ENCODE data around the gene TPD52L1.

The TPD52L1 gene

DNA sequence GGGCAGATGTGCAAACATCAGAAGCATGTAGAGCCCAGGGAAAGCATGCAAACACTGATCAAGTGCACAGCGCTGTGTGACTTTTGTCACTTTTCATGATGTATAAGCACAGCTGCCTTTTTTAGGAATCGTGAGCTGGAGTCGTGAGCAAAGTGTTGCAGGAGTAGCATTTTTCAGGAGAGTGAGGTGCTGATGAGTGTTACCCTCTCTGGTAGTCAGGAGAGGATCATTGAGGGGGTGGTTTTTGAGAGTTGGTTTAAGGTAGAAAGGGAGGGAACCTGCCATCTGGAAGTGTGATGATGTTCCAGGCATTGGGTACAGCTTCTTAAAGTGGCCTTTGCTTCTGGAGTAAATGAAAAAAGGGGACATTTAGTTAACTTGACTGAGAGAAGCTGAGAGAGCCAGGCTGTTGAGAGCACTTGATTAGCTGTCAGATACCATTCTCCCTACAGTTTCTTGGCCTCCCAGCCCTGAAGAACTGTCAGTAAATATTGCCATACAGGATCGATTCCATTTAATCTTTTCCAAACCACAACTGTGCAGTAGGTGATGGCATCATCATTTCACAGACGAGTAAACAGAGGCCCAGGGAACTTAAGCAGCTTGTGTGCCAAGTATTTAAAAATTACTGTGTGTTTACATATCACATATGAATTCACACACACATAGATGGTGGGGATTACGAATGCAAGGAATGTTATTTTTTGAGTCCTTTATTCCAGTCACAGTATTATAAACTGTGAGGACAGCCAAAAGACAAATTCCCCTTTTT is 28.9 kb downstream of the TPD52L1 start:
- no peak for DNase-seq (ENCODE audit: low spot score)

GRCh38 chr6:125183391-125183790 is 29.8 kb downstream of the TPD52L1 start:
- DNase-seq (ENCODE audit: low spot score): no peak

GRCh38 chr6:125188037-125188436 is 34.5 kb downstream of the TPD52L1 start:
- DNase-seq (ENCODE audit: low spot score): no peak

- no peak for DNase-seq (ENCODE audit: low spot score)
These were observed 35.1 kb downstream of the TPD52L1 start for GRCh38 chr6:125188594-125189203.

GRCh38 chr6:125189494-125189893 is 35.9 kb downstream of the TPD52L1 start:
- DNase-seq (ENCODE audit: low spot score): no peak

GRCh38 chr6:125190667-125191066 is 37.1 kb downstream of the TPD52L1 start:
- DNase-seq (ENCODE audit: low spot score): no peak

- DNase-seq (ENCODE audit: low spot score): peak; percentile 68
These were observed 38.5 kb downstream of the TPD52L1 start for GRCh38 chr6:125191916-125192609.

DNA sequence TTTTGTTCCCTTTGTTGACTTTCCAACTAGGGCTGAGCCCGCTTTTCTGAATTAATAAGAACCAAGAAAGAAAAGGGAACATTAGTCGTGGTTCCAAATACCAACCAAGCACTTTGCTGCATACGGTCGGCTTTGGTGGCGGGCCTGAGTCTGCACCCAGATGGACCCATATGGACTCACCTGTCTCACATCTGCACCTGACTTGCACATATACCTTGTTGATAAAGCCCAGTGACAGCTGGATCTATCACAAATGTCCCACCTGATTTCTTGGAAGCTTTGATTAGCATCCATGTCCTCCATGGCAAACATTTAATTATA is 39.0 kb downstream of the TPD52L1 start:
- no peak for DNase-seq (ENCODE audit: low spot score)

GRCh38 chr6:125193208-125193607 is 39.6 kb downstream of the TPD52L1 start:
- no peak for DNase-seq (ENCODE audit: low spot score)

DNA sequence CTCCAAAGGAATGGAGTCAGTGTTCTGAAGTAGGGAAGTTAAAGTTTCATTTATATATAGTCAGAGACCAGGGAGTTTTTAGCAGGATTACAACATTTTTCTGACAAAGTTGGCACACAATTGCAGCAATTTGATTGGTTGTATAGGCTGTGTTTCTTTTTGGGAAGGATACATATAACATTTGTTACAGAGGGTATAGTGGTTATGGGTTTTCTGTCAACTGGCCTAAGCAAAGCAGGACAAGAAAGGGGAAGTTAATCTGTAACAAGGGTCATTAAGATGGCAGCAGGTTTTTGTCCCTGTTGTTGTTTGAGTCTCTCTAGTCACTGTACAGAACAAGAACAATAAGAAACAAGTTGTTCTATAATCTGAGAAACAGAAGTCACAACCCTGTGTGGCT is 41.4 kb downstream of the TPD52L1 start:
- no peak for DNase-seq (ENCODE audit: low spot score)

- no peak for DNase-seq (ENCODE audit: low spot score)
These were observed 42.0 kb downstream of the TPD52L1 start for GRCh38 chr6:125195526-125195925.

DNA sequence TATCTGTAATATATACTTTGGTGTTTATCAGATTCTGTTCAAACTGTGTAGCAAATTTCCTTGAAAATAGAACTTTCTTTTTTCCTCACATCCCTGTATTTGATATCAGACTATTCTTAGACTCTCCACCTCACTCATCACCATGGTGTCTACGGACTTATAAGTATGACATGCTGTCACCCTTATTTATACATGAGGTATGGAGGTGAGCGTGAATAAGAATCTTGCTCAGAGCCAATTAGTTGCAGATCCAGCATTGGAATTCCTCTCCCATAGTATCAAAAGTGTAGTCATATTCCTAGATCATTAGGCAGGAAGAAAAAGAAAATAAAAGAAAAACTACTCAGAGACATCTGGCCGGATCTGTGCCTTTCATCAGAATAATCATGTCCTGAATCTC is 43.0 kb downstream of the TPD52L1 start:
- DNase-seq (ENCODE audit: low spot score): no peak

GRCh38 chr6:125197795-125198269 is 44.3 kb downstream of the TPD52L1 start:
- DNase-seq (ENCODE audit: low spot score): no peak

DNA sequence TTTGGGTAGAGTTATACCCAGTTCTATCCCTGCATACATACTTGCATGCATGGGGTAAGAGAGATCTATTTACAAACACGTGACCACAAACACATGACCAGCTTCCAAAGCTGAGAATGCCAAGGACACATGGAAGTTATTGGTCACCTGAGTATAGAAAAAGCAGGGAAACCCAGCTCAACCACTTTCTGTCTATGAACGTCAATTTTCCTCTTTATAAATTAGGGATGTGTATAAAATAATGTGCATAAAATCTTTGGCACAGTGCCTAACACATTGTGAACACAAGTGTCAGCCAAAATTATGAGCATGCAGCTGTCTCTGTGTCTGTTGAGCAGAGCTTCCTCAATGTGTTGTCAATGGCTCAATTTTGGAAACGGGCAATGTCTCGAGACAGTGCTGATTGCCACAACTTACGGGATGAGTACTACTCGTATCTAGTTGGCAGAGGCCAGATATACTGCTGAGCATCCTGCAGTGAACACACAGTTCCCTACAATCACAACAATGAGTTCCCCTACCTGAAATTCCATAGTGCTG is 44.9 kb downstream of the TPD52L1 start:
- no peak for DNase-seq (ENCODE audit: low spot score)

DNA sequence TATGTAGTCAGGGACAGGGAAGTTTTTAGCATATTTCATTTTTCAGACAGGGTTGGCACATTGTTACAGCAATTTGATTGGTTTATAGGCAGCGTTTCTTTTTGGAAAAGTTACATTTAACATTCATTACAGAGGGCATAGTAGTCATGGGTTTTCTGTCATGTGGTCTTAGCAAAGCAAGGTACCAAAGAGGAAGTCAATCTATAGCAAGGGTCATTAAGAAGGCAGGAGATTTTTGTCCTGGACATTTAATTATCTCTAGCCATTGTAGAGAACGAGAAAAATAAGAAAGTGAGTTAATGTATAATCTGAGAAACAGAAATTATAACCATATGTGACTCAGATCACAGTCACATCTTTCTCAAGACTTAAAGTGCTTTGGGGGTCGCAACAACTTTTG is 47.4 kb downstream of the TPD52L1 start:
- no peak for DNase-seq (ENCODE audit: low spot score)

DNA sequence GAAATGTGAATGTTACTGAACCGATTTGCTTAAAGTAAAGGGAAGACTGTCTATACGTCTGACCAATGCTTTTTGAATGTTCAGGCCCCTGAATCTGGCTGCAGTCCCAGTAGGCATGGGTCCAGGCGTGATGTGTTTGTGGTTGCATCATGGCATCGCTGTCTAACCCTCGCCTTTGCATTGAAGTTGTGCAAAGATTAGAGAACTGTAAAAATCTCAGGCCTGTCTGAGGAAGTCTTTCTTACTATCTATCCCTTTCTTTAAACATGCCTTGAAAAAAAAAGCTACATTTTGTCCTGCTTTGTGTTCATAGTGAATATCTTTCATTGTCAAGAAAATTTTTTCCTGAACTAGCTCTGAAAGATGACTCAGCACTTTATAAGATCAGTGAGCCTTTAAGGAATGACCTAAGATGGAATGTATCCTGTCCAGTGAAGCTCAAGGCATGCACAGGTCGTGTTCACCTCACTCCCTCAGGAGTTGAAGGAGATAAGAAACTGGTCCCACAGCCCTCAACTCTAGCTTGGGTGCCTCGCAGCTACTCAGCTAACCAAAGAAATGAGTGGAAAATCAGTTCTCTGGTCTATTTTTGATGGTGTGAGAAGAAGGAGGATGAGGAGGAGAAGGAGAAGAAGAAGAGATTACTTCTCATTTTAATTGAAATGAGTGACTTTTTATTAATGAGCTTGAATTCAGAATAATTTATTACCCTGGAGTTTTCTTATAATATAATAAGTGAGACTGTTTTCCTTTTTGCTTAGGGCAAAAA is 48.6 kb downstream of the TPD52L1 start:
- no peak for DNase-seq (ENCODE audit: low spot score)

DNA sequence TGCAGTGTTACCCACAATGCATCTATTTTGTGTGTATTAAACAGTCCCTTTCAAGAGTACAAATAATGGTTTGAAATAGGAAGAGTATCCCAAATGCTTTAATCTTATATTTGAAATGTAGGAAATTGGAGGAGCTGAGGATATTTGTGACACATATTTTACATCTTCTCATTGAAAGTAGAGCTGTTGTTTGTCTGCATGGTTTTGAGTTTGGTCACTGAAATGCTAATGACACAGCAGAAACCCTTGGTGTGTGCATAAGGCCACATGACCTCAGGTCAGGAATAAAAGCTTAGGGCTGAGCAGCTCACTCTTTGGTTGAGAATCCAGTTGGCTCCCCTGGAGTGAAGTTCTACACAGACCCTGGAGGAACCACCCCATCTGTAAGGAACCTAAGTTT is 49.8 kb downstream of the TPD52L1 start:
- no peak for DNase-seq (ENCODE audit: low spot score)

DNA sequence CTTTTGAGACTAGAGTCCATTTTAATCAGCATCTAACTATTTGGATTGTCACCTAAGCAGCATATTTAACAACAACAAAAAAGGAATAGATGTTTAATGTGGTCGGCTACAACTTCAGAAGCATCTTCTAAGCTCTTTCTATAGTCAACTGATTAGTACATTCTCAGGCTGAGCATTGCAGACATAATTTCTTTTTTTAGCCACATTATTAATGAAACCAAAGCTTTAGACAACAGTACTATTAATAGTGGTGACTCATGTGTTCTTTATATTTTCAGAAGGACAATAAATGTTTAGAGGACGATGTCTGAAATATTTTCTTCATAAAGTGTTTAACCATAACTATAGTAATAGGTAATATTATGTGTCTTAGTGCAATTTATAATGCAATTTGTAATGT is 52.4 kb downstream of the TPD52L1 start:
- DNase-seq (ENCODE audit: low spot score): no peak

DNA sequence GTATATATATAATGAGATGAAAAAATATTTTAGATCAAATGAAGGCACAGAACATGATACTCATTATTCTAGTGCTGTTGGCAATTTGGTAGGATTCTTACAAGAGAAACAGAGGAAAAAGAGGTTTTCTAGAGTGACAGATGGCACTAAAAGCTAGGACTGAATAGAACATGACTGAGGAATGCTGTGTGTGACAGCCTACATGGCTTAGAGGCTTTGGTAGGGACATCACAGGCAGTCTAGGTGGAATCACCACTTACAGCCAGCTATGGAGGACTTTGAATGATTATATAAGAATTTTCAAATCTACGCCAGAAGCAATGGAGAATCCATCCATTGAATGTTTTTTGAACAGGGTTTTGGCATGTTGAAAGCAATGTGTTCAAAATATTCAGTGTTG is 52.8 kb downstream of the TPD52L1 start:
- DNase-seq (ENCODE audit: low spot score): no peak

- DNase-seq (ENCODE audit: low spot score): no peak
These were observed 54.4 kb downstream of the TPD52L1 start for GRCh38 chr6:125207956-125208355.

DNA sequence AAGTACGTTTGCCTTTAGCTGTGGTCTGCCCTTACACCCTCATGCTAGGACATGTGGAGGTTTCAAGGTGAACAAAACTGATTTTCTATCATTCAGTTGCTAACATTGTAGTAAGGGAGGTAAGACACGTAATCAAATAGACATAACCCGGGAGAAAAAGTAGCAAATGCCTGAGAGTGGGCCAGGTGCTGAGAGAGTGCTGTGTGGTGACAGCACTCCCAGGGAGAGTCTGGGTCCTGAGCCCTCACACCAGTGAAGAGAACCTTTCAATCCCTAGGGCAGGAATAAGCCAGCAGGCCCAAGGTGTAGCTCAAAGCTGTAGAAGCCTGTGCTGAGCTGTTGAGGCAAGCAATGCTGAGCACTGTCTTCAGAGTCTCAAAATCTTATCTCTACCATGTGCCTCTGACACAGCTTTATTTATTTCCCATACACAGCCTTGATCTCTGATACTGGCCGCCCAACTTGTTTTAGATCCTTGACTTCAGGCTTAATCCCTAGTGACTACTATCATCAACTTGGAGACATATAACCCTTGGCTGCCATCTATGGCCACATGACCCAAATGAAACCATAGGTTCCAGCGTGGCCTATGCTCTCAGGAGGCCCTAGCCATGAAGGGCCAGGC is 55.2 kb downstream of the TPD52L1 start:
- DNase-seq (ENCODE audit: low spot score): no peak

DNA sequence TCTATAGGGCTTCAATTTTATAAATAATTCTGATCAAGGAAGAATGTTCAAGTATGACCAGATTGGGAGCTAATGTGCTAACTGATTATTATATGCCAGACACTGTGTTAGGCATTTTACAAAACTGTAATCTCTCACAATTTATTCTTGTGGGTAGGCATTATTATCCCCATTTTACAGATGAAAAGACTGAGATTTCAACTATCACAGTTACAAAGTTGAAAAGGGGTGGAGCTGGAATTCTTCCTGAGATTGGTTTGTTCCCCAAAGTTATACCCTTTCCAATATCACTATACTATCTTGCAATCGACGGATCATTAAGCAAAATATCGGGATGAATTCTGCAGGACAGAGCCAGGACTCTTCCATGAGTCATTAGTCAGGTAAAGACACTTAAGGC is 57.1 kb downstream of the TPD52L1 start:
- DNase-seq (ENCODE audit: low spot score): no peak
